SU-DHL-6 (cell line): ENCODE measurements around the gene GRAMD1A.

Source experiments
- EZH2phosphoT487 ChIP-seq: fragments of 200-600 bp; sonication (generic), shearing (Covaris generic); conservative IDR thresholded peaks from 2 replicates; pipeline ENCODE4 v1.6.1; 2018; ENCODE audit warnings: mild to moderate bottlenecking, antibody characterized with exemption, low read length, moderate library complexity, mixed read lengths
- TF ChIP-seq, protein P1 (sequence below): fragments of 200-600 bp; sonication (generic); IDR thresholded peaks from one replicate; pipeline ENCODE4 v1.5.1; 2017; ENCODE audit warnings: antibody characterized with exemption, mild to moderate bottlenecking, low read length, moderate library complexity; ENCODE audit not compliant: insufficient read depth, poor library complexity, severe bottlenecking

DNA sequence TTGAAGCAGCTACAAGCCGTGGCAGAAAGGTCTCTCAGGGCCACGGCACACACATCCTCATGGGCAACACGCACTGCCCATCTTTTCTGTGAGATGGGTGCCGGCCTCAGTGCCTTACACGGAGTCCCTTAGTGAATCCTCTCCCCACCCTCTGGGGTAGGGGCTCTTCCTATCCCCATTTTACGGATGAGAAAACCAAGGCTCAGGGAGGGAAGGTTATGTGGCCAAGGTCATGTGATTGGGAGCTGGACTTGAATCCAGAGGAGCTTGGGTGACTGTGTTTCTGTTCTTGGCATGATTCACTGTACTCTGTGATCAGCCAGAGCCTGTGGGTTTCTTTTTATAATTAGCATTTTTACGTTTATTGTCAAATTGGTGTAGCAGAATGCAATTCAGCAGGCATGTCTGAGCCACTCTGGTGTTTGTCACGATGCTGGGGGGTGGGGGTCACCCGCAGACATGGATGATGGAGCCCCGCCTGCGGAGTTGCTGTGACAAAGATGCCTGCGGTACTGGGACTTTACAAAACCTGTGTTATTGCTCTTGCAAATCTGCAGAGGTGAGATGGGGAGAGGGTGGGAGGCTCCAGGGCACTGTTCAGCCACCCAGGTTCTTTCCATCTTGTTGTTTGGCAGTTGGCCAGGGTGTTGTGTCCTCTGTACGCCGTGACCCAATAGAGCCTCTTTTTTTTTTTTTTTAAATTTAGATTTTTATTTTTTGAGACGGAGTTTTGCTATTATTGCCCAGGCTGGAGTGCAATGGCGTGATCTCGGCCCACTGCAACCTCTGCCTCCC is 34.7 kb downstream of the GRAMD1A start:
- TF ChIP-seq, protein P1, sequence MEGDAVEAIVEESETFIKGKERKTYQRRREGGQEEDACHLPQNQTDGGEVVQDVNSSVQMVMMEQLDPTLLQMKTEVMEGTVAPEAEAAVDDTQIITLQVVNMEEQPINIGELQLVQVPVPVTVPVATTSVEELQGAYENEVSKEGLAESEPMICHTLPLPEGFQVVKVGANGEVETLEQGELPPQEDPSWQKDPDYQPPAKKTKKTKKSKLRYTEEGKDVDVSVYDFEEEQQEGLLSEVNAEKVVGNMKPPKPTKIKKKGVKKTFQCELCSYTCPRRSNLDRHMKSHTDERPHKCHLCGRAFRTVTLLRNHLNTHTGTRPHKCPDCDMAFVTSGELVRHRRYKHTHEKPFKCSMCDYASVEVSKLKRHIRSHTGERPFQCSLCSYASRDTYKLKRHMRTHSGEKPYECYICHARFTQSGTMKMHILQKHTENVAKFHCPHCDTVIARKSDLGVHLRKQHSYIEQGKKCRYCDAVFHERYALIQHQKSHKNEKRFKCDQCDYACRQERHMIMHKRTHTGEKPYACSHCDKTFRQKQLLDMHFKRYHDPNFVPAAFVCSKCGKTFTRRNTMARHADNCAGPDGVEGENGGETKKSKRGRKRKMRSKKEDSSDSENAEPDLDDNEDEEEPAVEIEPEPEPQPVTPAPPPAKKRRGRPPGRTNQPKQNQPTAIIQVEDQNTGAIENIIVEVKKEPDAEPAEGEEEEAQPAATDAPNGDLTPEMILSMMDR: no peak
- TF ChIP-seq EZH2phosphoT487: no peak
